GM18858 (cell line): ENCODE results near the gene CEP57L1.

Source experiments
- ATAC-seq: cut with Tn5 transposase; IDR thresholded peaks from one replicate; pipeline ENCODE4 v1.9.1; 2021; ENCODE audit not compliant: unreplicated experiment

CEP57L1 gene

DNA sequence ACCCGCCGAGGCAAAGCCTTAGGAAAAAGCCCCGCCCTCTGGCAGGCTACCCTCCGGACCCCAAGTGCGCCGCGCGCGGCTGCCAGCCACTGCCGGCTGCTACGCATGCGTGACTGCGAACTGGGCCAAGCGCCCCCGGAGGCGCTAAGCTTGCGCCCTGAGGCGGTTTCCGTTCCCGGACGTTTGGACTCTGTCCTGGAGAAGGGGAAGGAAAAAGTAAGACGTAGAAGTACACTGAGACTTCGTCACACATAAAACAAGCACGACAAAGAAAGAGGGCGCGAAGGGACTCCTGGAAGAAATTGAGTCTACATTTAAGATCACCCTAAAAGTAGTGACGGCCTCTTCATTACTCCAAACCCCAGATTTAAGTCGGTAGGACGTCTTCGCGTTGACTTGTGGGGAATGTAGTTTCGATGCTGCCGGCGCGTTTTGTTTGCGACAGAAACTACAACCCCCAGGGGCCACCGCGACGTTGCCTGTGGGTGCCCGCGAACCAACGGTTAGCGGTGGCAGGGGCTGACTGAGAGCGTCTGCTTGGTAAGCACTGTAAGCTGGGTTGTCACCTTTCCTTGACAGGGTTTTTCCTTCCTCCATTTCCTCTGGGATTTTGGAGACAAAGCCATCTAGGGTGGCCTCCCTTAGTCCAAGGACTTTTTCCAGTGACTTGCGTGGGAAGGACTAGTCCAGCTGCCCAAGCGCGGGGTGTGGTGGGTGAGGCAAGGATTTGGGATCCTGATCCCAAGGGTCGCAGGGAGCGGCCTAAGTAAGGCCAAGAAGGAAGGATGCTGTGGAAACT lies at the start of gene CEP57L1:
TSS of gene CEP57L1 (plus strand) at position 472 of the 799 bp plus-strand sequence. CDS start 49,715 bp downstream, outside the sequence.
- peak; percentile 61 for ATAC-seq

DNA sequence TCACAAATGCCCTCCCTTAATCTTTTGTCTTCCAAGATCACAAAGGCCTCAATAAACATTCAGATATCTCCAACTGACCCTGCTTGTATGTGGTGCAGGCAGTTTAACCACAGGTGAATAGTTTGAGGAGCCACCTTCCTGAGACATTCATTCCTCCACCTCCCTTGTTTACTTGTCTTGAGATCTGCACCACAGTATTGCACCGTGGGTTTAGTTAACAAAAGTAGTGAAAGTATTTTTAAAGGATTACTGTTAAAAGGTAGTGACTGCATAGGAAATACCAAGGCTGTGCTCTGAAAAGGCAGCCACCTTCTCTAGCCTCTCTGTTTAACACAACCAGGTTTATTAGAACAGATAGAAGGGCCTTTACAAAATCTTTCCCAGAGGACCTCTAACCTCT lies 47.1 kb upstream of the CEP57L1 start:
- ATAC-seq, result no peak

DNA sequence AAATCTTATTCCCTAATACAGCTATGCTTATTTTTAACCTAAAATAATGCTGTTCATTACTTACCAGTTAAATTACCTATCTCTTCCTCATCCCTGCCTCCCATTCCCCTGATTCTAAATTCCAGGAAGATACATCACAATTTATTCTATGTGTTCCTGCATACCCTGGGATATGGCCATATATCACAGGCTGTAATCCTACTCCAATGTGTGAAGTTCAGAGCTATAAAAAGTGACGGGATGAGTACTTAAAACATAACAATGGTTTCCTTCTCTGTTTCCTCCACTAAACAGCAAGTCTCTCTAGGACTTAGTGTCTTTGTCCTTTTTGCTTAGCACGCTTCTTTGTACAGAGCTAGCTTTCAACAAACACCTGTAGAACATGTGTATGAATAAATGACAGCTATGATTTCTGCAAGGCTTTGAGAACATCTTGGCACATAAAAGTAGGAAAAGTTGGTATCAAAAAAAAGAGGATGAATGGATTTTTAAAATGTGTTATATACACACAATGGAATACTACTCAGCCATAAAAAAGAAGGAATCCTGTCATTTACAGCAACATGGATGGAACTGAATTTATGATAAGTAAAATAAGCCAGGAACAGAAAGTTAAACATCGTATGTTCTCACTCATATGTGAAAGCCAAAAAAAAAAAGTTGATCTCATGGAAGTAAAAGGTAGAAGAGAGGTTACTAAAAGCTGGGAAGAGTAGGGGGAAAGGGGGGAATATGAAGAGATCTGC lies 46.5 kb upstream of the CEP57L1 start:
- ATAC-seq, result no peak

DNA sequence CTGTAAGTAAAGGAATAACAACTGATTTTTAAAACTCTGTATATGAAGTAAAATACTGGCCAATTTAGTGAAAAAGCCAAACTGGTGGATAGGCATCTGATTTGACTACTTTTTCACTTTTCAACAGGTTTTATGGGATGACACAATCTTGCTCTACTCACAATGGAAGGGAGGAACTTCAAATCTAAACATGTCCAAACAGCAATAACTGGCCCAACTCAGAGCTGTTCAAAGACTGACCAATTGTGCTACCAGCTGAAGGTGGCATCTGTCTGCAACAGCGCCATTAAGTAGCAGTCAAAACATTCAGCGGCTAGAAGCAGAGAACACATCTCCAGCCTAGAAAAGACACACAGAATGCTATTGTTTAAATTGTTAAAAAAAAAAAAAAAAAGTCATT lies 45.3 kb upstream of the CEP57L1 start:
- ATAC-seq, result no peak

DNA sequence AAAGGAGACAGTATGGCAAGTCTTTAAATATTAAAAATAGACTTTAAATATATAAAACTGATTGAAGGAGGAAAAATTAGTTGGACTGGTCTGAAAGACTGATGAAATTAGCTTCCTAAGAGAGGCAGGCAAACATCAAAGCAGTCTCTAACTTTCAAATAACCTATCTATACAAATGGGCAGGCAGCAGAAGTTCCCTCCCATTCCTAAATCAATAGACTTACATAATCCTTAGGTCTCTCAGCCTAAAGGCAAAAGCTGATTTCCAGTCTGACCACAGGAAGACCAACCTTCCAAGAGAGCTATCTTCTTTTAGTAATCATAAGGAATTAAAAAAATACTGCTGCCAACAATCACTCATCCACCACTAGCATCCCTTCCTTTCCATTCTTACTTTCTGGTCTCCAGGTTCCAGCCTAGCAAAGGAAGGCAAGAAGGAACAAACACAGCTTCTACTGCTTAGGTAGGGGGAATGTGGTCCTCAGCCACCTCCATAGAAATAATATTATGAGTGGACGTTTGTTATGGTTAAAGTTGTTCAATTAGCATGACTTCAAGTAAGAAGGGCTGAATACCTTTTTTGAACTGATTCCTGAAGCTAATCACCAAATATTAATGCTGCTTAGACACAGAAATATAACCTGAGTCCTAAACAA lies 44.7 kb upstream of the CEP57L1 start:
- ATAC-seq, result no peak

DNA sequence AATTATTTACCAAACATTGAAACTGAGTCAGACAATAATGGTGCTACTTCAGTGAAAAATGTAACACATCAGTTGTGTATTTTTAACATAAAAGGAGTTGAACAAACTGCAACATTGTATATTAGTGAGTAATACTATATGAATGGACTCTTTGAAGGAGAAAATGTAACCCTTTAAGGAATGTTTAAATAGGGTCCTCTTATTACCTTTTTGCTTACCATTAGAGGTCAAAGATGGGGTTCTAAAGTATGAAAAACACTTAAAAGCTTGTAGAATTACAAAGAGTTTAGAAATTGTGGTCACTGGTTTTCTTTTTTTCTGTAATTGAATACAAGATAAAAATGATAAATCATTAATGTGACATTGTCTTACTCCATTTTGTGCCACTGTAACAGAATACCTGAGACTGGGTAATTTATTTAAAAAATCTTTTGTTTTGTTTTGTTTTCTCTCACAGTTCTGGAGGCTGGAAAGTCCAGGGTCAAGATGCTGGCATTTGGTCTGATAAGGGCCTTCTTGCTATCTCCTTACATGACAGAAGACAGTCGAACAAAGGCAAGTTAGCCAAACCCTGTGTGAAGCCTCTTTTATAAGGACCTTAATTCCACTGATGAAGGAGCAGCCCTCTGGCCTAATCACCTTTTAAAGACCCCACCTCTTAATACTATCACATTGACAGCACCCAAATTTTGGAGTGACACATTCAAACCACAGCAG lies 43.8 kb upstream of the CEP57L1 start:
- ATAC-seq, result no peak

DNA sequence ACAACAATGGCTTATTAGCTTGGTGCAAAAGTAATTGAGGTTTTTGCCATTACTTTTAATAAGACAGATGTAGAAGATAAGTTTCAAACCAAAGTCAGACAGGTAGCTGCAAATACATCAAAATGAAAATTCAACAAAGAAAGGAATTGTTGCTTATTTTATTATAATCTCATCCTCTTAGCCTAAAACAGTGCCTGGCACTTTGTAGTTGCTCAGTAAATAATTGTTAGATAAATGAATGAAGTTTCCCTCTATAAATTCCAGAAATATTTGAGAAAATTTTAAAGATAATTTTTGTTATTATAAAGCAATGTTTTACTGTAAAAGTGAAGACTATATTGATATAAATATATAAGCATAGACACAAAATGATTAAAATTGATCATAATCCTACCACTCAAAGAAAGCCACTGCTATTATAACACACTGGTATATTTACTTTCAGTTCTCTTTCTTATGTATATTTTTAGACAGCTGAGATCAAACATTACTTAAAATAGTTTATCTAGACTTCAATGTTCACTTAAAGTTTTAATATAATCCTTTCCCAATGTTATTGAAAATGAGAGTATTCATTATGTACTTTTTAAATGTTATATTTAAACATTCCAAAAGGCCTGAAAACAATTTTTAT lies 43.2 kb upstream of the CEP57L1 start:
- no peak for ATAC-seq

DNA sequence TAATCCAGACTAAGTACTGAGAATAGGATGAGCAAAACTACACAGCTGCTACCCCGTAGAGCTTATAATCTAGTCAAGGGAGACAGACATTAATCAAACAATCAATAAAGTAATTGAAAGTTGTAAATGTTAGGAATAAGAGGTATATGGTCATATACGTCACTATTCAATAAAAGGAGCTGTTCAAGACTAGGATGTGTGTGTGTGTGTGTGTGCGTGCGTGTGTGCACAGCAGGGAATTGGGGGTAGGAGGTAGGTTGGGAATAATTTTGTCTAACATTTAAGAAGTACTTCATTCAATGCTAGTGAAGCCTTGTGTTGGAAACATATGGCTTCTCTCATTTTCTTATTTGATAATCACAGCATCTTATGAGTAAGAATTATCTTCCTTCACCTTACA lies 42.5 kb upstream of the CEP57L1 start:
- ATAC-seq, result no peak

DNA sequence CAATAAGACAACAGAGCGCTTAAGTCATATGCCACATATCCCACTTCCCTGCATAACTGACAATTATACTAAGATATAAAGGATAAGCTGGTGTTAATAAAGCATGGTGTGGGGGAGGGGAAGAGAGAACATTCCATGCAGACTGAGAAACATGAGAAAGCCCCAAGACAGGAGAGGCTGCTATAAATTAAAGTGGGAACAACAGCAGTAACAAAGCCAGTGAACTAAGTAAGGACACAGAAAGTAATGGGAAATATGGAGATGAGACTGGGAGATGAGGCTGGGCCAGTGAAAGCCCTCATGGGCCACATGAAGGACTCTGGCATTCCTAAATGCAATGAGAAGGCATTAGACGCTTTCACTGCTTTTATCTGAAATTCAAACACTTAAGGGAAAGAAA lies 42.0 kb upstream of the CEP57L1 start:
- ATAC-seq, result no peak

DNA sequence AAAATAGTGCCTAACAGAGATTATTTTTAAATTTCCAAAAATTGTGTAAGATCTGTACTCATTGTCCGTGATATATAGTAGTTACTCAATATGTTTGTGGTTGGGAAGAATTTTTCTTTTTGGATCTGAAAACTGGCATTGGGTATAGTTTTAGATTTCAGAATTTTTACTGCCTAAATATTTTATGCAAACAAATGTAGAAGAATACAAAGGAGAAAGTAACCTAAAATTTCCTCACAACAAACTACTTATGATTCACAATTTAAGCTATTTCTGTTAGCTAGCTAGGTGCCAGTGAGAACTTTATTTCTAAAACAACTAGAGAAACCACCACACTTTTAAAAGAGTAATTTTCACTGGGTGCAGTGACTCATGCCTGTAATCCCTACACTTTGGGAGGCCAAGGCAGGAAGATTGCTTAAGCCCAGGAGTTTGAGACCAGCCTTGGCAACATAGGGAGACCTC lies 39.5 kb upstream of the CEP57L1 start:
- no peak for ATAC-seq

DNA sequence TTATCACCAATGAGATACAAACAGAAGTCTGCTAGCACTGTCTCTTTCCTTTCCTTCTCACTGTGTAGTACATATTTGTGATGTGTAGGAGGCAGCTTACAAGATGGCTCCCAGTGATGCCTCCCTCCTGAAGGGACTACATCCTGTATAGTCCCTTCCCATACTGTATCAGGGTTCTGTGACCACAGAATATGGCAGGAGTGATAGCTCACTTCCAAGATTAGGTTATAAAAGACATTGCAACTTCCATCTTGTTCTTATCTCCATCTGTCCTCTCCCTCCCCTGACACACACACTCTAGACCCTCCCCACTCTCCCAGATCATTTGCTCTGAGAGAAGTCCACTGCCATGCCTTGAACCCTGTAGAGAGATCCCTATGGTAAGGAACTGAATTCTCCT lies 38.6 kb upstream of the CEP57L1 start:
- ATAC-seq, result no peak

DNA sequence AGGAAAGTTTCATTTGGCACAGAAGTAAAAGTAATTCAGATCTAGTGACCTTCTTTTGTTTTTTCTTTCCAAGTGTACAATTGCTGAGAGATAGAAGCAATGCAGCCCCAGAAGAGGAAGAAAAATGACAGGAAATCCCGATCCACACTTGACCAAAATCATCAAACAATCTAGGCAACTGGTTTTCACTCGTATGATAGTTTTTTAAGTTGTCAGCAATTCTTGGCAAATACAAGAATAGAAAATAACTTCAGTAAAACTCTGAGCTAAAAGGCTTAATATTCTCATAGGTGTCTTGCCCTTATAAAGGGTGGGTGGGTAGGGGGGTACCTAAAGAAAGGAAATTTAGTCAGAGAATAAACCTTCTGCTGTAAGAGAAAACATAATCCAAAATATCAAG lies 36.7 kb upstream of the CEP57L1 start:
- ATAC-seq, result no peak

DNA sequence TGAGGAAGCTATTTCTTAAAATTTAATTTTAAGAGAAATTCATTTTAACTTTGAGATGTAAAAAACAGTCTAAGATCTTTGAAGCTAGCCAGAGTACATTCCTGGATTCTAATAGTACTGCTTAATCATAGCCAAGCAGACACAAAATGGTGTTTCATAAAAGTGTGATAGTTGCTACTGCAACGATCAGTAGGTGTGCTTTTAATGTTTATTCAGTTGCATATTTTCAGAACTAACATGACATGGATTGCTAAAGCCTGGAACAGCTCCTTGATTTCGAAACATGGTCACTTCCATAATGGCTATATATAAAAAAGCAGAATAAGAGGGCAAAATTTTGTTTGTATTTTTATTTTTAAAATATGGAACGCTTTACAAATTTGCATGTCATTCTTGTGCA lies 36.2 kb upstream of the CEP57L1 start:
- ATAC-seq, result no peak

DNA sequence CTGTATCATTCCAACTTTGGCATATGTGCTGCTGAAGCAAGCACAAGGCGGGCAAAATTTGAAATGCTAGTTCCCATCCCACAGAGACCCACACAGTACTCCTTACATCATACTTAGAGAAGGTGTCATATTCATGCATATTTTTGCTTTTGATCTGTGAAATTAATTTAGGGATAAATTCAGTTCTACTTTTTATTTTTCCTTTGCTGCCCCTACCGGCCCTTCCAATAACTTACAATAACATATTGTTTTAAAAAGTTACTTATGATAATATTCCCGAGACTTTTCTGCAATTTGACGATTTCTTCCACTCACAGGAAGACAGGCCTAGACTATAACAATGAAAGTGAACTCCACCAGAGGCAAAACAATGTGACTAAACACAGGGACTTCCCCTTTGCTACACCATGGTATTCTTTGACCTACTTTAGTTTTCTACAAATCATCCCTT lies 35.7 kb upstream of the CEP57L1 start:
- no peak for ATAC-seq

DNA sequence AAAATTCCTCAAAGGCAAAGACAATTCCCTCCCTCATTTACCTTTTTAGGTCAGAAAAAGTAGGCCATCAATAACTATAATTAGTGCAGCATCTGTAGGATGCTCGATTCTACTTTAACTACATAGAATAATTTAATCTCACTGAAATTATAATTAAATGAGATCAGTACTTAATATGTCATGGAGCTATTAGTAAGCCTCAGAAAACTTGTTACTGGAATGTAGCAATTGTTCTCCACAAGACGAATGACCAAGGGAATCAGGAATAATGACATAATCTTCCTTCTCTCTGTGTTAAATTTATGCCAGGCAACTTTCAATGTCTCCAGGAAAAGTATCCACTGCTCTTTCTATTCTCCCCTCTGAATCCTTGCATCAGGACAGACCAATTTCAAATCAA lies 34.7 kb upstream of the CEP57L1 start:
- ATAC-seq, result no peak

DNA sequence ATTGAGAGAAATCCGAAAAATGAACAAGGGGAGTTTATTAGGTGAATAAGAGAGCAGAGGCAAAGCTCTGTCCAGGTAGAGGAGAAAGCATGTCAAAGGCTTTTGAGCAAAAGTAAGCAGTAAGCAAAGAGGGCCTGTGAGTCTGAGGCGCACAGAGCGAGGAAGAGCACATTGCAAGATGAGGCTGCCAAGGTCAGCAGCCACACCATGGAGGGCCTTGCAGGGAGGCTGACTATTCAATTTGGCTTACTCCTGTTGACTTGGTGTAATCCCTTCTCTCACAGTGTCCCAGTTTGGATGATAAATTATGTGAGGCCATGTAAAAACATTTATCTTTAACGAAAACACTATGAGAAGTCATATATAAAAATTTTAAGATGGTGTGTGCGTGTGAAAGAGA lies 33.1 kb upstream of the CEP57L1 start:
- no peak for ATAC-seq

DNA sequence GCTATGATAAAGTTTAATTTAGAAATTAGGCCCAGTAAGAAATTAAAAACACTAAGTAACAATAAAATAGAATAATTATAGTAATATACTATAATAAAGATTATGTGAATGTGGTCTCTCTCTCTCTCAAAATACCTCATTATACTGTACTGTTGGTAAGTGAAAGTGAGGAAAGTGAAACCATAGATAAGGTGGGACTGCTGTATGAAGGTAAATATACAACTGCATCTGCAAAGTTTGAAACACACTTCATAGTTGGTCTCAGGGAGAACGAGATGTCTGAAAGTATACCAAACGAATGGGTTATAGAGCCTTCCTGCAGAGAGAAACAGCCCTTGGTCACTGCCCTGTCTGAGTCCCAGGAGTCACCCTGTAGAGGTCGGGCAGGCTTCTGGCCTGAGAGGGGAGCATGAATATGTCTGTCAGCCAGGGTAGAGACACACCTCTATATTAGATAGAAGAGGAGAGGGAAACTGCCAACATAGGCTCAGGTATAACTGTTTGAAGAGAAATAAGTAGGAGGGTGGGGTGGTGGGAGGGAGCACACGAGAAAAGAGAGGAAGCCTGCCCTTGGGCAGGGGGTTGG lies 32.4 kb upstream of the CEP57L1 start:
- no peak for ATAC-seq

DNA sequence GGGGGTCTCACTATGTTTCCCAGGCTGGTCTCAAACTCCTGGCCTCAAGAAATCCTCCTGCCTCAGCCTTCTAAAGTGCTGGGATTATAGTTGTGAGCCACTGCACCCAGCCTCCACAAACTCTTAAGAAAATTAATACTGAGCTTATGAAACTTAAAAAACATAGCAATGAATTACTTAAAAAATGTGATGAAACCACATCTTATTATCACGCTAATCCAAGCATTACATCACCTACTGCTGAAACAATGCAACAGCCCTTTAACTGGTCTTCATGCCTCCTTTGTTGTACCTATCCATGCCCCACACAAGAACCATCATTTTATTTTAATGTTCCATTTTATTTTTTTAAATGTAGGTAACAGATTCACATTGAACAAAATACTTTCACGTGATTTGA lies 25.6 kb upstream of the CEP57L1 start:
- no peak for ATAC-seq

DNA sequence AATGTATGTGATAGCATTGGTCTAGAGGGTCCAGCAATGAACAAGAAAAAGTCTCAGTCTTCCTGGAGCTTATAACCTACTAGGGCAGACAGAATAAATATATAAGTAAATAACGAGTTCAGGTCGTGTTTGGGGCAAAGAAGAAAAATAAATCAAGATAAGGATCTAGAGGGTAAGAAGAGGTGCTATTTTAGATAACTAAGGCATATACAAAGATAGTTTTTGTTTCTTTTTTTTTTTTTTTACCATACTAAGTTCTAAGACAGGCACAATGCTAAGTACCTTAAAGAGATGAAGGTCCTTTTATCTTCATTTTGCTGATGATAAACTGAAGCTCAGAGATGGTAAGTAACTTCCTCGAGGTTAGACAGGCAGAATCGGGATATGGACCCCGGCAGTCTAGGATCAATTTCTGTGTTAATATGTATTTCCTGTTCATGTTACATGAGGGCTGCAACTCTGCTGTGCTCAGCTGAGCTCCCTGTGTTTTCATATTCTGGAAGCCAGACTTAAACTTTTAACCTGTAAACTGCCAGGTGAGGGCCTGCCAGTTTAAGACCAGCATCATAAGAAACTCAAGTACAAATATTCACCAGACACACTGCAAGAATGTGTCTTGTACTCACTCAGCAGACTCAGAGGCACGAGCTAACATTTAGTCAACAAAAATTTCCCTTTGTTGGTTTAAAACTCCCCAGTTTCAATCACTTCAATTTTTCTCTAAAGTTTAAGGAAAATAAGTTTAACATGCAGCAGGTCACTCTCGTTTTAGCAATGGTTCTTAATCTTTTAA lies 24.0 kb upstream of the CEP57L1 start:
- no peak for ATAC-seq
